DND-41 (cell line): Measurements from ENCODE around the gene SIN3B.

ENCODE experiments used
- ATAC-seq: fragments of 200-7000 bp; cut with Tn5 transposase; 3 replicates; pipeline ENCODE4 v1.9.1; 2021; ENCODE audit warnings: low read depth; ENCODE audit not compliant: insufficient read depth
- DNase-seq: peaks from one replicate; pipeline ENCODE4 v3.0.0-alpha.2; 2020
- H2AFZ ChIP-seq: 2 replicates; pipeline ENCODE4 v1.6.0; 2012; ENCODE audit warnings: low read depth, low read length
- H3K27ac ChIP-seq: 2 replicates; pipeline ENCODE4 v1.5.1; 2012; ENCODE audit warnings: low read length, inconsistent platforms
- H3K27me3 ChIP-seq: fragments of 200-600 bp; sonication (generic); 2 replicates; pipeline ENCODE4 v1.6.0; 2012; ENCODE audit warnings: low read length, mild to moderate bottlenecking, inconsistent platforms; ENCODE audit not compliant: insufficient read depth, poor library complexity
- H3K36me3 ChIP-seq: 2 replicates; pipeline ENCODE4 v1.5.1; 2012; ENCODE audit warnings: low read length, inconsistent platforms; ENCODE audit not compliant: insufficient read depth
- H3K4me1 ChIP-seq: 2 replicates; pipeline ENCODE4 v1.5.1; 2012; ENCODE audit warnings: mild to moderate bottlenecking, low read length; ENCODE audit not compliant: insufficient read depth
- H3K4me2 ChIP-seq: 2 replicates; pipeline ENCODE4 v1.6.0; 2012; ENCODE audit warnings: mild to moderate bottlenecking, moderate library complexity, low read length, inconsistent platforms; ENCODE audit not compliant: insufficient read depth
- H3K4me3 ChIP-seq, 2 experiments: fragments of 200-600 bp in 1 of 2; shearing (Covaris generic) in 1 of 2; 2 replicates each; pipeline ENCODE4 v1.5.1; 2012 to 2016; ENCODE audit warnings: inconsistent platforms in 2 of 2, low read length in 2 of 2, mild to moderate bottlenecking in 2 of 2, low read depth in 1 of 2, moderate library complexity in 1 of 2
- H3K79me2 ChIP-seq: 2 replicates; pipeline ENCODE4 v1.6.0; 2012; ENCODE audit warnings: low read length, inconsistent platforms; ENCODE audit not compliant: insufficient read depth
- H3K9ac ChIP-seq: 2 replicates; pipeline ENCODE4 v1.6.0; 2012; ENCODE audit warnings: low read depth, mild to moderate bottlenecking, inconsistent platforms, low read length, moderate library complexity
- H3K9me3 ChIP-seq: 2 replicates; pipeline ENCODE4 v1.5.1; 2012; ENCODE audit warnings: low read length, moderate library complexity, mild to moderate bottlenecking, inconsistent platforms; ENCODE audit not compliant: insufficient read depth, severe bottlenecking
- H4K20me1 ChIP-seq: 2 replicates; pipeline ENCODE4 v1.6.0; 2012; ENCODE audit warnings: low read length; ENCODE audit not compliant: insufficient read depth
- EZH2 ChIP-seq: IDR thresholded peaks from 3 replicates; pipeline ENCODE4 v1.6.1; 2012; ENCODE audit warnings: borderline replicate concordance, low read depth, mild to moderate bottlenecking, moderate library complexity, low read length, inconsistent platforms; ENCODE audit not compliant: severe bottlenecking
- TF ChIP-seq, protein P1 (sequence below): IDR thresholded peaks from 2 replicates; pipeline ENCODE4 v1.5.1; 2012; ENCODE audit warnings: borderline replicate concordance, low read length, moderate library complexity, mild to moderate bottlenecking; ENCODE audit not compliant: poor library complexity, severe bottlenecking; ENCODE audit errors: extremely low read depth

Gene SIN3B

GRCh38 chr19:16928351-16928750, 99.2 kb downstream of the SIN3B start:
- Histone ChIP-seq H3K27ac (no peak overlapping the region), H3K27me3 (no peaks in the 10 kb centered on the region), H4K20me1 (no peaks in the 10 kb centered on the region), H3K9me3 (peaks cover 14% of the 10 kb centered on the region), H3K4me1 (no peaks in the 10 kb centered on the region), H3K4me3 (no peak overlapping the region), H3K36me3 (no peaks in the 10 kb centered on the region), H3K9ac (no peak overlapping the region), H3K79me2 (no peaks in the 10 kb centered on the region), H2AFZ (no peak overlapping the region), H3K4me2 (no peak overlapping the region)
- ATAC-seq (no peak), DNase-seq (no peak)
- TF ChIP-seq, protein P1, sequence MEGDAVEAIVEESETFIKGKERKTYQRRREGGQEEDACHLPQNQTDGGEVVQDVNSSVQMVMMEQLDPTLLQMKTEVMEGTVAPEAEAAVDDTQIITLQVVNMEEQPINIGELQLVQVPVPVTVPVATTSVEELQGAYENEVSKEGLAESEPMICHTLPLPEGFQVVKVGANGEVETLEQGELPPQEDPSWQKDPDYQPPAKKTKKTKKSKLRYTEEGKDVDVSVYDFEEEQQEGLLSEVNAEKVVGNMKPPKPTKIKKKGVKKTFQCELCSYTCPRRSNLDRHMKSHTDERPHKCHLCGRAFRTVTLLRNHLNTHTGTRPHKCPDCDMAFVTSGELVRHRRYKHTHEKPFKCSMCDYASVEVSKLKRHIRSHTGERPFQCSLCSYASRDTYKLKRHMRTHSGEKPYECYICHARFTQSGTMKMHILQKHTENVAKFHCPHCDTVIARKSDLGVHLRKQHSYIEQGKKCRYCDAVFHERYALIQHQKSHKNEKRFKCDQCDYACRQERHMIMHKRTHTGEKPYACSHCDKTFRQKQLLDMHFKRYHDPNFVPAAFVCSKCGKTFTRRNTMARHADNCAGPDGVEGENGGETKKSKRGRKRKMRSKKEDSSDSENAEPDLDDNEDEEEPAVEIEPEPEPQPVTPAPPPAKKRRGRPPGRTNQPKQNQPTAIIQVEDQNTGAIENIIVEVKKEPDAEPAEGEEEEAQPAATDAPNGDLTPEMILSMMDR: no peak
- TF ChIP-seq EZH2: no peak

GRCh38 chr19:16928916-16929315, 99.7 kb downstream of the SIN3B start:
- Histone ChIP-seq H3K9ac (no peak overlapping the region), H3K27ac (no peak overlapping the region), H3K27me3 (no peaks in the 10 kb centered on the region), H3K36me3 (no peaks in the 10 kb centered on the region), H3K4me3 (no peak overlapping the region), H3K79me2 (no peaks in the 10 kb centered on the region), H3K4me2 (no peak overlapping the region), H3K9me3 (peaks cover 14% of the 10 kb centered on the region), H2AFZ (no peak overlapping the region), H3K4me1 (no peaks in the 10 kb centered on the region), H4K20me1 (no peaks in the 10 kb centered on the region)
- no peak for ATAC-seq
- DNase-seq: no peak
- TF ChIP-seq, protein P1: no peak
- no peak for TF ChIP-seq EZH2
